HFFc6 (cell line): ENCODE data around the gene UQCC5. TPM values are rescaled to one million over a fixed set of nuclear protein-coding genes. Genes with fewer than 3 reads are reported as not detected.

ENCODE experiments used
- DNase-seq: peaks from one replicate; pipeline ENCODE4 v3.0.0-alpha.2; 2018
- H3K27ac Mint-ChIP-seq: 2 replicates; pipeline ENCODE4 v1.8.0; 2020; ENCODE audit warnings: mild to moderate bottlenecking, mixed read lengths
- H3K27me3 Mint-ChIP-seq: 2 replicates; pipeline ENCODE4 v1.8.0; 2021; ENCODE audit warnings: mild to moderate bottlenecking, moderate library complexity, mixed read lengths; ENCODE audit not compliant: insufficient read depth
- H3K36me3 Mint-ChIP-seq: 2 replicates; pipeline ENCODE4 v1.8.0; 2021; ENCODE audit warnings: low read depth, mixed read lengths
- H3K4me1 Mint-ChIP-seq: 2 replicates; pipeline ENCODE4 v1.8.0; 2020; ENCODE audit warnings: low read depth, mixed read lengths
- H3K4me3 Mint-ChIP-seq: 2 replicates; pipeline ENCODE4 v1.8.0; 2020; ENCODE audit warnings: mild to moderate bottlenecking, moderate library complexity, mixed read lengths
- H3K9me3 Mint-ChIP-seq: 2 replicates; pipeline ENCODE4 v1.8.0; 2020; ENCODE audit warnings: mild to moderate bottlenecking, mixed read lengths
- CTCF ChIP-seq: fragments of 200-600 bp; sonication (generic); IDR thresholded peaks from 2 replicates; pipeline ENCODE4 v1.5.0; 2021; ENCODE audit warnings: antibody characterized with exemption, mild to moderate bottlenecking
- total RNA-seq, 6 experiments: library from RNA; stranded (reverse); fragmentation: NEBNext Ultra II Directional; extraction: Animal tissue kit (Norgen Biotek cat#: 25700); gene quantifications; 2 replicates in 1 of 6; 3 replicates in 5 of 6; pipeline ENCODE4 v1.2.3, GENCODE V29; 2021

Gene UQCC5
- total RNA-seq, 6 experiments from 2014 or later, result 22.2 to 38.4 (median 28.3) TPM

- no peak for DNase-seq
- H3K27me3 Mint-ChIP-seq, result no peaks in the 10 kb centered on the region
- no peaks in the 10 kb centered on the region for H3K9me3 Mint-ChIP-seq
- H3K4me1 Mint-ChIP-seq, result peaks cover 33% of the 10 kb centered on the region
- H3K36me3 Mint-ChIP-seq, result peaks cover 4% of the 10 kb centered on the region; the same call in 1 of the 2 replicates
- no peak overlapping the region for H3K4me3 Mint-ChIP-seq
- TF ChIP-seq CTCF, result no peak
- peak overlapping the region; percentile 71 for H3K27ac Mint-ChIP-seq
Observed at GRCh38 chr3:52529376-52530333, 6.8 kb upstream of the UQCC5 start.

DNA sequence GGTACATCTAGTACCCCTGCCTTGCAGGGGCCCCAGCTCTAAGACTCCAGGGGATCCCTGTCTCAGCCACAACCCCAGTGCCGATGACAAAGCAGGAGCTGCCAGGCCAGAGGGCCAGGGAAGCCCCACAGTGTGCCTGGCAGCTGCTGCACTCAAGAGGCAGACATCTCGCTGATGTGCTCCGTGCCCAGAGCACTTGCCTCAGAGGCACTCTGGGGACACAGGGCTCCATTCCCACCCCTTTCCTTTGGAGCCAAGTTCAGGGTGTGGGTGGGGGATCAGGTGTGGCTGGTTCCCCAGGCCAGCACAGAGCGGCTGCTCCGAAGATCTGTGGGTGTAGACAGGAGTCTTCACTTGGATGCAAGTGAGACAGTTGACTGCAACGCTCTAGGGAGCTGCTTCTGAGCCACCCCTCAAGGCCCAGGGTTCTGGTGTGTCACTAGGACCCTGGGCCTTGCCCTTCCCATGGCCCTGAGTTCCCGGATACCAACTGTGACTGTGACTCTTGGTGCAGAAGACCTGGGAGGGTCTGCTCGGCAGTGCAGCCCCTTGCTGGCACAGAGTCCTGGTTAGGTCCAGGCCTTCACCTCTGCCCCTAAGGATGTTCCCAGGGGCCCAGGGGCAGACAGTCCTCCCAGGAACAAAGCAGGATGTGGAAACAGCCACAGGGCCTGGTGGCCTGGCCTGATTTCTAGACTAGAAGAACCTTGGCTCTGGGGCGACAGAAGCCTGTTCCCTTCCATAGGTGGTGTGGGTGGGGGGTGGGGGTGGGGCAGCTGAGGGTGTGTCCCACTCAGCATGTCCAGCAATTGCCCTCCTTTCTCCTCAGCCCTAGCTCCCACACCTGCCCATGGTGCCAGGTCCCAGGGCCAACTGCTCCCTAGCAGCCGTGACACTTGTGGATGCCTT is 5.2 kb upstream of the UQCC5 start:
- peaks cover 47% of the 10 kb centered on the region for H3K4me1 Mint-ChIP-seq
- no peaks in the 10 kb centered on the region for H3K9me3 Mint-ChIP-seq
- H3K27ac Mint-ChIP-seq, result peak overlapping the region; percentile 82; the same call in 1 of the 2 replicates
- H3K27me3 Mint-ChIP-seq, result no peaks in the 10 kb centered on the region; the same call in 1 of the 2 replicates
- no peak for TF ChIP-seq CTCF
- DNase-seq, result no peak
- no peak overlapping the region for H3K4me3 Mint-ChIP-seq
- H3K36me3 Mint-ChIP-seq, result peaks cover 4% of the 10 kb centered on the region; the same call in 1 of the 2 replicates

GRCh38 chr3:52531860-52532516 is 4.4 kb upstream of the UQCC5 start:
- no peak for TF ChIP-seq CTCF
- Mint-ChIP-seq H3K9me3 (no peaks in the 10 kb centered on the region), H3K36me3 (peaks cover 4% of the 10 kb centered on the region; the same call in 1 of the 2 replicates), H3K27ac (peak overlapping the region; percentile 82; the same call in 1 of the 2 replicates), H3K4me1 (peaks cover 43% of the 10 kb centered on the region), H3K27me3 (peaks cover 4% of the 10 kb centered on the region), H3K4me3 (peak overlapping the region; percentile 91)
- no peak for DNase-seq

GRCh38 chr3:52532517-52532837 is 3.9 kb upstream of the UQCC5 start:
- DNase-seq, result peak; percentile 53
- H3K27me3 Mint-ChIP-seq, result peaks cover 4% of the 10 kb centered on the region
- no peaks in the 10 kb centered on the region for H3K9me3 Mint-ChIP-seq
- H3K4me3 Mint-ChIP-seq, result peak overlapping the region; percentile 91
- peaks cover 46% of the 10 kb centered on the region for H3K4me1 Mint-ChIP-seq
- peaks cover 7% of the 10 kb centered on the region for H3K36me3 Mint-ChIP-seq
- no peak for TF ChIP-seq CTCF
- H3K27ac Mint-ChIP-seq, result peak overlapping the region; percentile 82
